ENCODE data around the gene HEXIM2. TPM values are rescaled to one million over a fixed set of nuclear protein-coding genes. Genes with fewer than 3 reads are reported as not detected.
A peak's percentile ranks its signal among the peaks of the same experiment; 100 is the strongest.

Gene HEXIM2
- total RNA-seq, 1 experiment from 2014 or later: 16.3 TPM

GRCh38 chr17:45125509-45125908 is 36.2 kb upstream of the HEXIM2 start:
- Mint-ChIP-seq H3K4me1 (ENCODE audit: low read depth, unreplicated experiment) (peaks cover 60% of the 10 kb centered on the region), H3K27me3 (ENCODE audit: unreplicated experiment) (no peaks in the 10 kb centered on the region), H3K27ac (ENCODE audit: unreplicated experiment) (no peak overlapping the region), H3K4me3 (ENCODE audit: low read depth, unreplicated experiment) (no peak overlapping the region), H3K9me3 (ENCODE audit: low read depth, unreplicated experiment) (no peaks in the 10 kb centered on the region), H3K36me3 (ENCODE audit: insufficient read depth, unreplicated experiment) (peaks cover 27% of the 10 kb centered on the region)
- intact Hi-C loops (cut with micrococcal nuclease; ENCODE audit: unreplicated experiment): no loop called here
- no peak for DNase-seq
- TF ChIP-seq CTCF (IDR thresholded peaks at IDR 0.05; ENCODE audit: unreplicated experiment): no peak
- CTCF ChIA-PET: interaction anchor here (0.6 kb wide), 1 partner anchor 17 kb away, joined by 5 read pairs; no protein-coding TSS in a partner anchor
- no TSS peak for BruUV-seq (replicated peaks)

- Mint-ChIP-seq H3K4me3 (ENCODE audit: low read depth, unreplicated experiment) (peak overlapping the region; percentile 7), H3K27me3 (ENCODE audit: unreplicated experiment) (no peaks in the 10 kb centered on the region), H3K4me1 (ENCODE audit: low read depth, unreplicated experiment) (peaks cover 70% of the 10 kb centered on the region), H3K9me3 (ENCODE audit: low read depth, unreplicated experiment) (no peaks in the 10 kb centered on the region), H3K27ac (ENCODE audit: unreplicated experiment) (peak overlapping the region; percentile 19), H3K36me3 (ENCODE audit: insufficient read depth, unreplicated experiment) (peaks cover 39% of the 10 kb centered on the region)
- TF ChIP-seq CTCF (IDR thresholded peaks at IDR 0.05; ENCODE audit: unreplicated experiment): no peak
- CTCF ChIA-PET: interaction anchor here (1.2 kb wide), 1 partner anchor 8 kb away, joined by 5 read pairs; the partner anchor contains the start of gene ACBD4
- intact Hi-C loops (cut with micrococcal nuclease; ENCODE audit: unreplicated experiment): no loop called here
- no TSS peak for BruUV-seq (replicated peaks)
- DNase-seq: no peak
Measured at GRCh38 chr17:45127207-45127547, 34.5 kb upstream of the HEXIM2 start.

GRCh38 chr17:45127548-45128300 is 34.0 kb upstream of the HEXIM2 start:
- H3K4me1 Mint-ChIP-seq (ENCODE audit: low read depth, unreplicated experiment): peaks cover 65% of the 10 kb centered on the region
- no peaks in the 10 kb centered on the region for H3K27me3 Mint-ChIP-seq (ENCODE audit: unreplicated experiment)
- no peaks in the 10 kb centered on the region for H3K9me3 Mint-ChIP-seq (ENCODE audit: low read depth, unreplicated experiment)
- no TSS peak for BruUV-seq (replicated peaks)
- intact Hi-C loops (cut with micrococcal nuclease; ENCODE audit: unreplicated experiment): no loop called here
- CTCF ChIA-PET: interaction anchor here (1.2 kb wide), 1 partner anchor 8 kb away, joined by 5 read pairs; the partner anchor contains the start of gene ACBD4
- peaks cover 44% of the 10 kb centered on the region for H3K36me3 Mint-ChIP-seq (ENCODE audit: insufficient read depth, unreplicated experiment)
- H3K27ac Mint-ChIP-seq (ENCODE audit: unreplicated experiment): peak overlapping the region; percentile 1
- H3K4me3 Mint-ChIP-seq (ENCODE audit: low read depth, unreplicated experiment): peak overlapping the region; percentile 7
- DNase-seq: peak; percentile 50
- no peak for TF ChIP-seq CTCF (IDR thresholded peaks at IDR 0.05; ENCODE audit: unreplicated experiment)

GRCh38 chr17:45128331-45128730 is 33.3 kb upstream of the HEXIM2 start:
- TF ChIP-seq CTCF (IDR thresholded peaks at IDR 0.05; ENCODE audit: unreplicated experiment): no peak
- intact Hi-C loops (cut with micrococcal nuclease; ENCODE audit: unreplicated experiment): no loop called here
- H3K27me3 Mint-ChIP-seq (ENCODE audit: unreplicated experiment): no peaks in the 10 kb centered on the region

More at GRCh38 chr17:45128331-45128730, 33.3 kb upstream of the HEXIM2 start:
- peaks cover 45% of the 10 kb centered on the region for H3K36me3 Mint-ChIP-seq (ENCODE audit: insufficient read depth, unreplicated experiment)
- no peak overlapping the region for H3K27ac Mint-ChIP-seq (ENCODE audit: unreplicated experiment)
- CTCF ChIA-PET: no interaction called here
- H3K9me3 Mint-ChIP-seq (ENCODE audit: low read depth, unreplicated experiment): no peaks in the 10 kb centered on the region
- peak overlapping the region; percentile 7 for H3K4me3 Mint-ChIP-seq (ENCODE audit: low read depth, unreplicated experiment)
- no TSS peak for BruUV-seq (replicated peaks)
- no peak for DNase-seq
- peaks cover 59% of the 10 kb centered on the region for H3K4me1 Mint-ChIP-seq (ENCODE audit: low read depth, unreplicated experiment)
